Fibroblast of skin of right biceps (primary cell): Measurements from ENCODE around the gene ABHD16B.

Source experiments
- DNase-seq: peaks from one replicate; pipeline ENCODE4 v3.0.0-alpha.2; 2013

Gene ABHD16B

DNA sequence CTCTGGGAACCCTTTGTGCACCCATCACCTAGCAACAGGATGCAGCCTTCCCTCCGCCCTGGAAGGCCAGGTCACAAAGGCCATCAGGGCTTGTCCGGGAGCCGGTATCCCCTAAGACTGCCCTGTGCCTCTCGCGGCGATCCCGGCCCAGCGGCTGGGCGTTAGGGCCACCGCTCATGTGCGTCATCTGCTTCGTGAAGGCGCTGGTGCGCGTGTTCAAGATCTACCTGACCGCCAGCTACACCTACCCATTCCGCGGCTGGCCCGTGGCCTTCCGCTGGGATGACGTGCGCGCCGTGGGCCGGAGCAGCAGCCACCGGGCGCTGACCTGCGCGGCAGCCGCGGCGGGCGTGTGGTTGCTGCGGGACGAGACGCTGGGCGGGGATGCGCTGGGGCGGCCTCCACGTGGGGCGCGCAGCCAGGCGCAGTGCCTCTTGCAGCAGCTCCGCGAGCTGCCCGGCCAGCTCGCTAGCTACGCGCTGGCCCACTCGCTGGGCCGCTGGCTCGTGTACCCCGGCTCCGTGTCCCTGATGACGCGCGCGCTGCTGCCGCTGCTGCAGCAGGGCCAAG is at the start of gene ABHD16B:
Gene ABHD16B, plus strand, starts transcription at position 134 of the 570 bp plus-strand sequence. Its CDS starts 43 bp downstream, at position 177.
- DNase-seq, result no peak

DNA sequence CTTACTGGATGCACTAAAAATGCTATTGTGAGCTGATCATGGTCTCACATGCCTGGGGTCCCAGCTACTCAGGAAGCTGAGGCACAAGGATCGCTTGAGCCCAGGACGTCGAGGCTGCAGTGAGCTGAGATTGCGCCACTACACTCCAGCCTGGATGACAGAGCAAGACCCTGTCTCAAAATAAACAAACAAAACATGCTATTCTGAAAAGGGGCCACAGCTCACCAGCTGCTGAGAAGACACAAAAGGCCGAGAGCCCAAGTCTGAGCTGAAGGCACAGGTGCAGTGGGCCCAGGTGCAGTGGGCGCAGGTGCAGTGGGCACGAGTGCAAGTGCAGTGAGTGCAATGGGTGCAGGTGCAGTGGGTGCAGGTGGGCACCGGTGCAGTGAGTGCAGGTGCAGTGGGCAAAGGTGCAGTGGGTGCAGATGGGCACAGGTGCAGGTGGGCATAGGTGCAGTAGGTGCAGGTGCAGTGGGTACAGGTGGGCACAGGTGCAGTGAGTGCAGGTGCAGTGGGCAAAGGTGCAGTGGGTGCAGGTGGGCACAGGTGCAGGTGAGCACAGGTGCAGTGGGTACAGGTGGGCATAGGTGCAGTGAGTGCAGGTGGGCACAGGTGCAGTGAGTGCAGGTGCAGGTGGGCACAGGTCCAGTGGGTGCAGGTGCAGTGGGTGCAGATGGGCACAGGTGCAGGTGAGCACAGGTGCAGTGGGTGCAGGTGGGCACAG is 46.2 kb upstream of the ABHD16B start:
- DNase-seq, result no peak

- DNase-seq, result no peak
These were observed 45.6 kb upstream of the ABHD16B start for GRCh38 chr20:63815615-63816253.

DNA sequence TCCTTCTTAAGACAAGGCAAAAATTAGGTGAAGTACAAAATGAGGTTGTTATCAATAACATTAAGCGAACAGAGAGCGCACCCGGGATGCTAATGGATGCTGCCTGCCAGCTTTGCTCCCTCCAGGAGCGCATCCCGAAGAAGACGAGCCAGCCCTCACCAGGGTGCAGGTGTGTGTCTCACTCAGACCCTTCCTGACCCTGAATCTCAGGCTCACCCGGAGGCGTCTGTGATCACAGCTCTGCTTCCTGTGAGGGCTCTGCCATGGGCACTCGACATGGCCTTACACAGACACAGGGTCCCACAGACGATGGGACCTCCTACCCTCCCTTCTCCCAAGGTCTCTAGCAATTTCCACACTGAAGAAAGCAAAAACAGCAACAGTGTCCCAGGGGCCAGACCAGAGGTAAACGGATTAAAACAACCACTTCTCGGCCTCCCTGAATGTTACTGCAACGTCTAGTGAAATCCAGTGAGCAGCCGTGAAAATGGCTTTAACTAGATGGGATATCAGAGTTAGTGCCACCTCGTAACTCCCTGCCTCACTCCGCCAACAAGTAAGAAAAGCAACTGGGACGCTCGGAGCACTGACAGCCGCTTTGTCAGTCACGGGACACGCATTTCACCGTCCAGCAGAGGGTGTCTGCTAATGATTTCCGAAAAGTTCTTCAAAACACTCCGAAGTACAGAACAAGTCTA is 41.9 kb upstream of the ABHD16B start:
- no peak for DNase-seq

DNA sequence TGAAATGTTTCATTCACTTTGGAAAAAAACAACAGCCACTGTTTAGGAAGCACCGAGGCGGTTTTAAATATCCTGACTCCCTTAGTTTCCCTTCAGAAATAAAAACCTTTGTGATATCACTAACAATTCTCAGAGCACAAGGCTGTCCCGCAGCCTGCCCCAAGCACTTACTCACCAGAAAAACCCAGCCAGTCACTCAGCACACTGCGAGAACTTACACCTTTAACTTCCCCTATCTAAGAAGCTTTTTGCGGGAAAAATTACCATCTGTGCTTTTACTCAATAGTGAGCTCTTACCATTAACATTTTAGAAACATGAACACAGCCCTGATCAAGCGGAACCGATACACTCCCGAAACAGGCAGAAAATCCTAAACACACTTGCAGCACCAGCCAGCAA is 39.5 kb upstream of the ABHD16B start:
- DNase-seq, result no peak

DNA sequence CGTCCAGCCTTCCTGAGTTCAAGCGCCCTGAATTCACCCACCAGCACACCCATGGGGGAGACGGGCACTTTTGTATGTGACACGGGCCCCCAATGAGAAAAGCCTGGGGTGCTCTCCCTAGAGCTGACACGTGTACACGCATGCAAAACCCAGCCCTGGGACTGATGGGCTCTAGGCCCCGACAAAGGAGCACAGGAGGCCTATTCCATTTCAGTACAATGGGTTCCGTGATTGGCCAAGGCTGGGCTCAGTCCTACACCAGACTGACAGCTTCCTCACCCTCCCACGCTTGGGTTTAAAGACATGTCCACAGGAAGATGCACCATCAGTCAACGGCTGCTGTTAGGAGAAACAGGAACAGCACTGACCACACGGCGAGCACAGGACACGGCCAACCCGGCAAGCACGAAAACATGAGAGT is 39.0 kb upstream of the ABHD16B start:
- no peak for DNase-seq

GRCh38 chr20:63823691-63824311 is 37.5 kb upstream of the ABHD16B start:
- DNase-seq, result no peak

- DNase-seq, result no peak
These were observed 35.8 kb upstream of the ABHD16B start for GRCh38 chr20:63825331-63826118.

GRCh38 chr20:63826753-63827152 is 34.5 kb upstream of the ABHD16B start:
- no peak for DNase-seq

DNA sequence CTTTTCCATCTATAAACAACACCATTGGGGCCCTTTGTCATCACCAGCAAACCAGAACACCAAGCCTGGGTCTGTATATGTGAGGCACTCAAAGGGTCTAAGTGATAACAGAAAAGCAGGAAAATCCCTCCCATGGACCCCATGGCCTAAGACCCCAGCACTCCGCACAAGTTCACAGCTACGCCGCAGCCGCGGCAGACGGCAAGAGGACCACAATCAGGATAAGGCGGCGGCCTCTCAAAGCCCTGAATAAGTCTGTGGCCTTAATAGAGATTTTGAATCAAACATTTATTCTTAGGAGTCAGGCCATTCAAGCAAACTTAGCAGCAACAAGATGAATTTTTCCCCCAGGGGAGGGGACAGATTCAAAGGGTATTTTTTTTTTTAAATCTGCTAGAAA is 33.2 kb upstream of the ABHD16B start:
- no peak for DNase-seq

DNA sequence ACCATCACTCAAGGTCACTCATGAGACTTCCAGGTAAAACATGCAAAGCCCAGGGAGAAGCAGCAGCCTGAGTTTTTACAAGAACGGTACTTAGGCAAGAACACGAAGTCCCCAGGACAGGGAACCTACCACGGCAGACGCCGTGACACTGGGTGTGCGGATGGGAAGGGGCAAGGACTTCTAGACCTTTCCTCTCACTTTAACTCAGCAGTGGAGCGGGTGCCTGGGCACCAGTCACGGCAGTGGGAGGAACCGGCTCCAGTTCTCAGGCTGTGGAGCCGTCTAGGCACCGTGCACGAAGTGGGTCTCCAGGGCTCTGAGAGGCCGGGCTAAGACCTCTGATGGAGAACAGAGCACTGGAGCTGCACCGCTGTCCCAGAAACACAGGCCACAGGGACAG is 32.8 kb upstream of the ABHD16B start:
- DNase-seq, result no peak

DNA sequence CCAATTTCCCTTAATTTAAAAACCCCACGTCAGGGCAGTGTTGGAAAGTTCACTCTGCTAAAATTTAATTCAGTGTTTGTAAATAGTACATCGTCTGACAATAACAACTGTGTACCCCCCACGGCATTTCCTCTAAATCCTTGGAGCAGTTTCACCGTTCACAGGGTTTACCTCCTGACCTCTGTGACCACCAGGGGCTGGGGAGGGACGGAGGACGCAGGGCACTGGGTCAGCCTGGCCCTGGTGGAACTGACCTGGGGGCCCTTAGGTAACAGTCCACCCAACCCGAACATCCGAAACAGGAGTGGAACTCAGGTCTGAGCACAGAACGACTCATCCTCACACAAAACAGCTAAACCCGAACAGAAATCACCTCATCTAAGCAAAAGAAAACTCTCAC is 32.3 kb upstream of the ABHD16B start:
- DNase-seq, result no peak

DNA sequence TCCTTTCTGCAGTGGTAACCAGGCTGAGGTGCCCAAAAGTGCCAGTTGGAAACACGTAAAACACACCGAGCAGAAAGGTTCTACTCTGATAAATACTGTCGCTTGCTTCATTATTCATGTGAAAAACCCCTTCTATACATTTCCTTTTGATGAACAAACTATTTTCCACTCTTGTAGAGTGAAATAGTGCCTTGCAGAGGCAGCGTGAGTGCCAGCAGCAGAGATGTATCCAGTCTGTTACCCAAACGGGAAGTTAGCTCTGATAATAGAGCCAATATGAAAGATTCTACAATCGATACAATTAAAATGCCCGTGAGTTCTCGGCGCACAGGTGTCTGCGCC is 31.7 kb upstream of the ABHD16B start:
- no peak for DNase-seq

DNA sequence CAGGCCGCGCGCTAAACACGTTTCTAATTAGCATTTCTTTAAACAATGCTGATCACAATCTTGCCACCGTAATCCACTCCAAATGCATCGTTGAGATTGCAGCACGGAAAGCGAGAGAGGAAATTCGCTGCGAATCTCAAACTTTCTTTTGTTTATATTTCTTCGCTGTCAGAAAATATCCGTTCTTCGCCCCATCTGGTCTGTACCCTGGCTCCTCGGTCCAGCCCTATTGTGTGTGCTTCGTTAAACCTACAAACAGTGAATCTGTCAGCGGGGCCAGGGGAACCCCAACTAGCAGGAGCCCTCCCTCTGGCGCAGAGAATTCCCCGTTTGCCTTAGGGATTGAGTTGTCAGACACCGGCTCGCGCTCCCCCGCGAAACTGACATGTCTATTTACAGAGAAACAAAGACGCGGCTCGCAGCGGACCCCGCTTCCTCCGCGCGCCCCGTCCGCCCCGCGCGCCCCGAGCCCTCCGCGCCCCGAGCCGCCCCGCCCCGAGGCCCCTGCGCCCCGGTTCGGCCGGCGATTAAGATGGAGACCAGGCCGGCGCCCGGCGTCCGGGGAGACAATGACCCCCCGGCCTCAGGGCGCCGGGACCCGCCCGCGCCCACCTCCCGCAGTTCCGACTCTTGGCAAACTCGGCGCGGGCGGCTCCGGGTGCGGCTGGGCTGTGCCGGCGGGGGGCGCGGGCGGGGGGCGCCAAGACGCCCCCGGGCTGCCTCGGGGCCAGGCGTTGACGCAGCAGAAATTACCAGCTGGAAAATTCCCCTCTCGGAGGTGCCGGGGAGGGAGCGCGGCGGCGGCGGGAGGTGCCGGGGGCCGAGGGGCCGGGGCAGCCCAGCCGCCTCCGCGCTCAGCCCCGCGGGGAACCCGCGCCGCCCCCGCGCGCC is 31.1 kb upstream of the ABHD16B start:
- no peak for DNase-seq

GRCh38 chr20:63830841-63831588 is 30.3 kb upstream of the ABHD16B start, which contains the start of gene ZBTB46:
TSS of gene ZBTB46 (minus strand) at chr20:63831264. CDS start at chr20:63790757, 40,507 bp downstream.
- peak; percentile 58 for DNase-seq

- no peak for DNase-seq
These were observed 29.7 kb upstream of the ABHD16B start for GRCh38 chr20:63831646-63831992.

- DNase-seq, result no peak
These were observed 29.2 kb upstream of the ABHD16B start for GRCh38 chr20:63831993-63832686.

DNA sequence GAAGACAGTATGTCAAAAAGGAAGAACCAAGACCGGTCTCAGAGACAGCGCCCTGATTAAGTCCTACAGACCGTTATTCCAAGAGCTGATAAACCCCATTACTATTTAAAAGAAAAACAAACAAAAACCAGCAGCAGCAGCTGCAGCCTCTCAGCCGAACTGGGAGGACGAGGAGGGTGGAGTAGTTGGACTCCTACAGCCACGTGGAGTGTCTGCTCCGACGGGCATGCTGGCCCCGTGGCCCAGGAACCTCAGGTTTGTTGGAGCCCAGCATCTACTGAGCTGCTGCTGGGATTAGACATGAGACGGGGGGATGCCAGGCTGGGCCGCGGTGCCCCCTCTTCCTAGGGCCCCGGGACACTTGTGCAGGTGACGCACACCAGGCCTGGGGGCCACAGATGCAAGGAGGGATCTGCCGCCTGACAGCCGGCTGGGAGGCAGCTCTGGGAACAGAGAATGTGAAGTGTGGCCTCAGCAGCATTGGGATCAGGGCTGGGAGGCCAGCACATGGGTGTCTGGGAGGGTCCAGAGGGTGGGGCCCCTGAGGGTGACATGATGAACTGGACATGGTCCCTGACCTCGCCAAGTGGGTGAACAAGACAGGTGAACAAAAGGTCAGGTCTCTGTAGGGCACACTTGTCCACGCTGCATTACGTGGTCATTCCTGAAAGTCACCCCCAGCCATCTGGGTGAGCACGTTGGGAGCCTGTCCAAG is 27.4 kb upstream of the ABHD16B start:
- no peak for DNase-seq

DNA sequence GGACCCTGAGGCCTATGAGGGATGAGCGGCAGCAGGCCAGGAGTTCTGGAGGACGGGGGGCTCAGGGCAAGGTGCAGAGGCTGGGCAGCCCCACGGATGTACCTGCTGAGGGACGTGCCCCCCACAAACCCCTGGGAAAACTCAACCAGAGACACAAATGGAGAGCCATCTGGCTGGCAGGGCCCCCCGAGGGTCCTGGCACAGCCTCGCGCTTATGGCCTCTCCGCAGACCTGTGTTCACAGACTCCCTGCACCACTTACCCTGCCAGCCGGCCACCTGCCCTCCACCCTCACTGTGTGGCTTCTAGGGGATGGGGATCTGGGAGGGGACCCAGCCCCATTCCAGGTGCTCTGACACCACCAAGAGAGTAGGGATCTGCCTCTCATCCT is 26.8 kb upstream of the ABHD16B start:
- no peak for DNase-seq
